GM23338 (cell line): ENCODE measurements around the gene UNC5A. TPM values are rescaled to one million over a fixed set of nuclear protein-coding genes. Genes with fewer than 3 reads are reported as not detected.

Experiments
- ATAC-seq: fragments of 200-7000 bp; cut with Tn5 transposase; 3 replicates; pipeline ENCODE4 v1.9.1; 2020
- DNase-seq: peaks from one replicate; pipeline ENCODE4 v3.0.0-alpha.2; 2015; ENCODE audit warnings: low spot score
- H2AFZ ChIP-seq: fragments of 200-600 bp; sonication (generic); 2 replicates; pipeline ENCODE4 v1.8.0; 2016; ENCODE audit warnings: antibody characterized with exemption, mild to moderate bottlenecking, moderate library complexity
- H3F3A ChIP-seq: fragments of 200-600 bp; sonication (generic); replicated peaks from 2 replicates; pipeline ENCODE4 v1.8.0; 2017; ENCODE audit warnings: antibody characterized with exemption, mixed run types, low read depth
- H3K27ac ChIP-seq: fragments of 200-600 bp; sonication (generic); 2 replicates; pipeline ENCODE4 v1.6.1; 2016; ENCODE audit warnings: low read depth
- H3K27me3 ChIP-seq: fragments of 200-600 bp; sonication (generic); 2 replicates; pipeline ENCODE4 v1.8.0; 2016; ENCODE audit warnings: mild to moderate bottlenecking, mixed run types, moderate library complexity; ENCODE audit not compliant: insufficient read depth
- H3K36me3 ChIP-seq: fragments of 200-600 bp; sonication (generic); 2 replicates; pipeline ENCODE4 v1.8.0; 2016; ENCODE audit warnings: mild to moderate bottlenecking; ENCODE audit not compliant: insufficient read depth
- H3K4me1 ChIP-seq: fragments of 200-600 bp; sonication (generic); 2 replicates; pipeline ENCODE4 v1.8.0; 2016; ENCODE audit warnings: mild to moderate bottlenecking, moderate library complexity; ENCODE audit not compliant: insufficient read depth
- H3K4me2 ChIP-seq: fragments of 200-600 bp; sonication (generic); 2 replicates; pipeline ENCODE4 v1.7.1; 2017; ENCODE audit warnings: mixed run types
- H3K4me3 ChIP-seq: fragments of 200-600 bp; sonication (generic); 2 replicates; pipeline ENCODE4 v1.6.1; 2016; ENCODE audit warnings: mixed run types
- H3K79me2 ChIP-seq: fragments of 200-600 bp; sonication (generic); replicated peaks from 2 replicates; pipeline ENCODE4 v1.8.0; 2017; ENCODE audit warnings: mild to moderate bottlenecking; ENCODE audit not compliant: insufficient read depth
- H3K9me2 ChIP-seq: fragments of 200-600 bp; sonication (generic); 2 replicates; pipeline ENCODE4 v1.8.0; 2017; ENCODE audit not compliant: insufficient read depth
- H4K20me1 ChIP-seq: fragments of 200-600 bp; sonication (generic); replicated peaks from 2 replicates; pipeline ENCODE4 v1.8.0; 2017; ENCODE audit warnings: mild to moderate bottlenecking; ENCODE audit not compliant: insufficient read depth
- H3K27ac Mint-ChIP-seq: 2 replicates; pipeline ENCODE4 v1.8.0; 2020; ENCODE audit warnings: inconsistent platforms, mild to moderate bottlenecking, moderate library complexity, mixed read lengths
- H3K27me3 Mint-ChIP-seq: 3 replicates; pipeline ENCODE4 v1.8.0; 2022; ENCODE audit warnings: low read depth, mild to moderate bottlenecking, moderate library complexity, mixed read lengths, inconsistent platforms; ENCODE audit not compliant: insufficient read depth, poor library complexity
- H3K36me3 Mint-ChIP-seq: 3 replicates; pipeline ENCODE4 v1.8.0; 2021; ENCODE audit warnings: low read depth, mild to moderate bottlenecking, inconsistent platforms, moderate library complexity, mixed read lengths
- H3K4me1 Mint-ChIP-seq: 3 replicates; pipeline ENCODE4 v1.8.0; 2020; ENCODE audit warnings: mild to moderate bottlenecking, inconsistent platforms, mixed read lengths
- H3K4me3 Mint-ChIP-seq: 3 replicates; pipeline ENCODE4 v1.8.0; 2021; ENCODE audit warnings: moderate library complexity, mild to moderate bottlenecking, inconsistent platforms, mixed read lengths
- H3K9me3 Mint-ChIP-seq: 3 replicates; pipeline ENCODE4 v1.8.0; 2020; ENCODE audit warnings: moderate library complexity, mild to moderate bottlenecking, inconsistent platforms, mixed read lengths
- CREB1 ChIP-seq: fragments of 250-450 bp; sonication (Bioruptor Pico); IDR thresholded peaks from 2 replicates; pipeline ENCODE4 v1.5.0; 2020; ENCODE audit warnings: low read depth, mild to moderate bottlenecking, moderate library complexity
- CTCF ChIP-seq, 2 experiments: fragments of 200-600 bp in 1 of 2; sonication (generic) in 1 of 2; conservative IDR thresholded peaks; 2 replicates each; pipeline versions ENCODE4 v1.5.1 to v1.6.1; 2016 to 2017; ENCODE audit warnings: antibody characterized with exemption in 2 of 2, low read depth in 2 of 2, mild to moderate bottlenecking in 2 of 2, moderate library complexity in 1 of 2
- ETS1 ChIP-seq: IDR thresholded peaks from 2 replicates; pipeline ENCODE4 v1.6.1; 2016; ENCODE audit warnings: antibody characterized with exemption
- EZH2 ChIP-seq: fragments of 200-600 bp; sonication (generic); IDR thresholded peaks from one replicate; pipeline ENCODE4 v1.8.0; 2017; ENCODE audit warnings: antibody characterized with exemption, mild to moderate bottlenecking, low read depth; ENCODE audit not compliant: unreplicated experiment
- EZH2phosphoT487 ChIP-seq: fragments of 200-600 bp; sonication (generic); IDR thresholded peaks from one replicate; pipeline ENCODE4 v1.8.1; 2018; ENCODE audit warnings: antibody characterized with exemption; ENCODE audit not compliant: unreplicated experiment
- JUNB ChIP-seq: IDR thresholded peaks from one replicate; pipeline ENCODE4 v1.6.1; 2016; ENCODE audit warnings: antibody characterized with exemption; ENCODE audit not compliant: unreplicated experiment
- NANOG ChIP-seq: IDR thresholded peaks from 2 replicates; pipeline ENCODE4 v1.6.1; 2016; ENCODE audit warnings: antibody characterized with exemption, borderline replicate concordance
- POLR2AphosphoS5 ChIP-seq: IDR thresholded peaks from 2 replicates; pipeline ENCODE4 v1.6.1; 2016; ENCODE audit warnings: antibody characterized with exemption, low read depth
- REST ChIP-seq: IDR thresholded peaks from one replicate; pipeline ENCODE4 v1.6.1; 2018; ENCODE audit warnings: antibody characterized with exemption; ENCODE audit not compliant: unreplicated experiment
- STAT1 ChIP-seq: IDR thresholded peaks from one replicate; pipeline ENCODE4 v1.6.1; 2016; ENCODE audit warnings: antibody characterized with exemption; ENCODE audit not compliant: unreplicated experiment
- ZNF114 ChIP-seq: fragments of 250-450 bp; sonication (Bioruptor Pico); IDR thresholded peaks from 2 replicates; pipeline ENCODE4 v1.5.0; 2020; ENCODE audit warnings: mild to moderate bottlenecking, moderate library complexity
- ZNF331 ChIP-seq: fragments of 250-450 bp; sonication (Bioruptor Pico); IDR thresholded peaks from 2 replicates; pipeline ENCODE4 v1.5.0; 2020; ENCODE audit warnings: low read depth, mild to moderate bottlenecking, moderate library complexity
- polyA plus RNA-seq: library from polyadenylated mRNA; unstranded; fragments of >200 nt; fragmentation: Nextera tagmentation; extraction: Ambion mirVana; gene quantifications from 2 replicates; pipeline ENCODE4 v1.2.1, GENCODE V29; 2016
- total RNA-seq: library from RNA; depleted of rRNA; stranded (reverse); fragments of >200 nt; shearing (Covaris generic); gene quantifications from 2 replicates; pipeline ENCODE4 v1.2.3, GENCODE V29; 2014

Gene UNC5A
- total and polyA plus RNA-seq, 2 experiments from 2014 or later: 0.92 to 3.9 TPM

GRCh38 chr5:176779537-176779936 is 30.8 kb upstream of the UNC5A start (continued):
- no peak for TF ChIP-seq REST
- no peak for TF ChIP-seq EZH2phosphoT487
- no peak for TF ChIP-seq CREB1 (CRISPR knock-in tag)
- TF ChIP-seq CTCF (conservative IDR thresholded peaks at IDR 0.05; ENCODE audit: low read depth in 2 of 2): no peak
- no peak for TF ChIP-seq EZH2

GRCh38 chr5:176780176-176781053 is 29.9 kb upstream of the UNC5A start:
- DNase-seq (no peak), ATAC-seq (no peak)
- H3K4me2 ChIP-seq: no peak overlapping the region
- 0 out of 2 replicates have a peak, but pooled peaks cover 3% of the 10 kb centered on the region for H3F3A ChIP-seq
- Mint-ChIP-seq H3K27ac (no peak overlapping the region), H3K4me3 (no peak overlapping the region; the same call in 2 of the 3 replicates), H3K36me3 (no peaks in the 10 kb centered on the region), H3K4me1 (peaks cover 26% of the 10 kb centered on the region), H3K27me3 (peaks cover 22% of the 10 kb centered on the region), H3K9me3 (no peaks in the 10 kb centered on the region; the same call in 2 of the 3 replicates)
- no peak overlapping the region for H3K27ac ChIP-seq
- no peaks in the 10 kb centered on the region for H4K20me1 ChIP-seq
- no peaks in the 10 kb centered on the region for H3K27me3 ChIP-seq
- no peaks in the 10 kb centered on the region for H3K9me2 ChIP-seq
- H3K4me3 ChIP-seq: no peak overlapping the region
- H2AFZ ChIP-seq: no peak overlapping the region
- H3K79me2 ChIP-seq: no peaks in the 10 kb centered on the region
- peaks cover 15% of the 10 kb centered on the region; the same call in 1 of the 2 replicates for H3K4me1 ChIP-seq
- no peaks in the 10 kb centered on the region for H3K36me3 ChIP-seq
- TF ChIP-seq EZH2phosphoT487 (no peak), CREB1 (CRISPR knock-in tag) (no peak), ZNF114 (CRISPR knock-in tag) (no peak), ZNF331 (CRISPR knock-in tag) (no peak), POLR2AphosphoS5 (no peak), JUNB (no peak), NANOG (no peak), STAT1 (no peak), CTCF (conservative IDR thresholded peaks at IDR 0.05; ENCODE audit: low read depth in 2 of 2) (no peak), EZH2 (no peak), REST (no peak), ETS1 (no peak)
